ENCODE results near the gene EHMT1.

DNA sequence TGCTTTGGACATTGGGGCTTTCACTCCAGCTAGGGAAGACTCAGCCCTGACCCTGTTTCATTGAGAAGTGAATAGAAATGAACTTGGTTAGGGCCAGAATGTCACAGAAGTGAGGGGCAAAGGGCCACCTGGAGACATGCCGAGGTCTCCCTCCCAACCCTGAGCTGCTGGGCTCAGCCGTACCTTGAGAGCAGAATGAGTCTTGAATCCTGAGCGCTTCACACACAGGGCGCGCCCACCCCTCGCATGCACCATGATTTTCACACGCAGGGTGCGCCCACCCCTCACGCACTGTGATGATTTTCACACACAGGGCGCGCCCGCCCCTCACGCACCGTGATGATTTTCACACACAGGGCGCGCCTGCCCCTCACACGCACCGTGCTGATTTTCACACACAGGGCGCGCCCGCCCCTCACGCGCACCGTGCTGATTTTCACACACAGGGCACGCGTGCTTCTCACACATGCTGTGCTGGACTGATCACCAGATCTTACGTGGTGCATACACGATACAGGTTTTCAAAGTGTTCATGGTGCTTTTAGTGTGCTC is 99.0 kb downstream of the EHMT1 start:
- TF ChIP-seq, protein P1, sequence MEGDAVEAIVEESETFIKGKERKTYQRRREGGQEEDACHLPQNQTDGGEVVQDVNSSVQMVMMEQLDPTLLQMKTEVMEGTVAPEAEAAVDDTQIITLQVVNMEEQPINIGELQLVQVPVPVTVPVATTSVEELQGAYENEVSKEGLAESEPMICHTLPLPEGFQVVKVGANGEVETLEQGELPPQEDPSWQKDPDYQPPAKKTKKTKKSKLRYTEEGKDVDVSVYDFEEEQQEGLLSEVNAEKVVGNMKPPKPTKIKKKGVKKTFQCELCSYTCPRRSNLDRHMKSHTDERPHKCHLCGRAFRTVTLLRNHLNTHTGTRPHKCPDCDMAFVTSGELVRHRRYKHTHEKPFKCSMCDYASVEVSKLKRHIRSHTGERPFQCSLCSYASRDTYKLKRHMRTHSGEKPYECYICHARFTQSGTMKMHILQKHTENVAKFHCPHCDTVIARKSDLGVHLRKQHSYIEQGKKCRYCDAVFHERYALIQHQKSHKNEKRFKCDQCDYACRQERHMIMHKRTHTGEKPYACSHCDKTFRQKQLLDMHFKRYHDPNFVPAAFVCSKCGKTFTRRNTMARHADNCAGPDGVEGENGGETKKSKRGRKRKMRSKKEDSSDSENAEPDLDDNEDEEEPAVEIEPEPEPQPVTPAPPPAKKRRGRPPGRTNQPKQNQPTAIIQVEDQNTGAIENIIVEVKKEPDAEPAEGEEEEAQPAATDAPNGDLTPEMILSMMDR (IDR thresholded peaks at IDR 0.05): no peak
- TF ChIP-seq POLR2A (IDR thresholded peaks at IDR 0.05; ENCODE audit: low read length) (no peak), RFX5 (IDR thresholded peaks at IDR 0.05) (no peak)
- TF ChIP-seq, protein P2, sequence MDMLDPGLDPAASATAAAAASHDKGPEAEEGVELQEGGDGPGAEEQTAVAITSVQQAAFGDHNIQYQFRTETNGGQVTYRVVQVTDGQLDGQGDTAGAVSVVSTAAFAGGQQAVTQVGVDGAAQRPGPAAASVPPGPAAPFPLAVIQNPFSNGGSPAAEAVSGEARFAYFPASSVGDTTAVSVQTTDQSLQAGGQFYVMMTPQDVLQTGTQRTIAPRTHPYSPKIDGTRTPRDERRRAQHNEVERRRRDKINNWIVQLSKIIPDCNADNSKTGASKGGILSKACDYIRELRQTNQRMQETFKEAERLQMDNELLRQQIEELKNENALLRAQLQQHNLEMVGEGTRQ (IDR thresholded peaks at IDR 0.05): no peak

All from A549 (cell line).